Measurements from ENCODE around the gene ZBTB7B. TPM values are rescaled to one million over a fixed set of nuclear protein-coding genes. Genes with fewer than 3 reads are reported as not detected.

ZBTB7B gene
- 10 to 100 TPM; 31.1 to 37.1 (median 34.1) TPM for total RNA-seq (2021; fragmentation: NEBNext Ultra II Directional; extraction: Animal tissue kit (Norgen Biotek cat#: 25700))
- long read RNA-seq, partial matches to known transcripts = 0 of 2 reads
- long read RNA-seq, other reads (novel, unspliced or antisense) = 0 of 2 reads

DNA sequence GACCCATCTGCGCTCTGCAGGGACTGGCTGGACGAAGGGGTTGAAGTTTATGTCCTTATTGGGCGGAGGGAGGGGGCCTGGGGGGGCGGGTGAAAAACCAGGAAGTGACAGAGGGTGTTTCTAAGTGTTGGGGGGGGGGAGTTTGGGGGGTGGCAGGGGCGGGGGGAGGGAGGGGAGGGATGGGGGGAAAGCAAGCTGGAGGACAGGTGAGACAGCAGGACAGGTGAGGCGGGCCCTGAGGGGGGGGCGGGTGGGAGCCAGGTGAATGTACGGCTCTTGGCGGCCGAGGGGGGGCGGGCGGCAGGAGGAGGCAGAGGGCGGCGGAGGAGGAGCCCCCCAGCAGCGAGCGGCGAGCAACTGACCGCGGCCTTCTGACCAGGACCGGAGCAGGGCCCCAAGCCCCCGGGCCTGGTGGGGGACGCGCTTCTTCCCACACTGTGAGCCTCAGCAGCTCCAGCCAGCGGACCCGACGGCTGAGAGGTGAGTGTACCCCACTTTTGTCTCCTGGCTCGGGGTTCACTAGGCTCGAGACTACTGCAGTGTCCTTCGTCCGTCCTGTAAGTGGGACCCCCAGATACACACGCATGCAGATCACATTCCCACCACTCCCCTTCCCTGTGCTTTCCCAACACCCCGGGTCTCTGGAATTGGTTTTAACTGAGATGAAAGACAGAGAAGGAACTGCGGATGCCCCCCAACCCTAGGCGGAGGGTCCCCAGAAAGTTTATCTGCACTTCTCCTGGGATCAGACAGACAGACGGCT, at the start of gene ZBTB7B:
ZBTB7B (plus strand) TSS at position 339 of the 763 bp plus-strand sequence. CDS start 11,859 bp downstream, outside the sequence.
- no peaks in the 10 kb centered on the region; the same call in 1 of the 2 replicates for H3K27me3 Mint-ChIP-seq (ENCODE audit: insufficient read depth)
- no peak for DNase-seq
- no peaks in the 10 kb centered on the region for H3K9me3 Mint-ChIP-seq
- H3K36me3 Mint-ChIP-seq (ENCODE audit: low read depth) = no peaks in the 10 kb centered on the region
- TF ChIP-seq, protein P1, sequence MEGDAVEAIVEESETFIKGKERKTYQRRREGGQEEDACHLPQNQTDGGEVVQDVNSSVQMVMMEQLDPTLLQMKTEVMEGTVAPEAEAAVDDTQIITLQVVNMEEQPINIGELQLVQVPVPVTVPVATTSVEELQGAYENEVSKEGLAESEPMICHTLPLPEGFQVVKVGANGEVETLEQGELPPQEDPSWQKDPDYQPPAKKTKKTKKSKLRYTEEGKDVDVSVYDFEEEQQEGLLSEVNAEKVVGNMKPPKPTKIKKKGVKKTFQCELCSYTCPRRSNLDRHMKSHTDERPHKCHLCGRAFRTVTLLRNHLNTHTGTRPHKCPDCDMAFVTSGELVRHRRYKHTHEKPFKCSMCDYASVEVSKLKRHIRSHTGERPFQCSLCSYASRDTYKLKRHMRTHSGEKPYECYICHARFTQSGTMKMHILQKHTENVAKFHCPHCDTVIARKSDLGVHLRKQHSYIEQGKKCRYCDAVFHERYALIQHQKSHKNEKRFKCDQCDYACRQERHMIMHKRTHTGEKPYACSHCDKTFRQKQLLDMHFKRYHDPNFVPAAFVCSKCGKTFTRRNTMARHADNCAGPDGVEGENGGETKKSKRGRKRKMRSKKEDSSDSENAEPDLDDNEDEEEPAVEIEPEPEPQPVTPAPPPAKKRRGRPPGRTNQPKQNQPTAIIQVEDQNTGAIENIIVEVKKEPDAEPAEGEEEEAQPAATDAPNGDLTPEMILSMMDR (IDR thresholded peaks at IDR 0.05) = no peak
- peak within 1 kb of the TSS; percentile 94 for H3K4me3 Mint-ChIP-seq
- peak within 1 kb of the TSS; percentile 83 for H3K27ac Mint-ChIP-seq
- peaks cover 37% of the 10 kb centered on the region for H3K4me1 Mint-ChIP-seq (ENCODE audit: low read depth)

DNA sequence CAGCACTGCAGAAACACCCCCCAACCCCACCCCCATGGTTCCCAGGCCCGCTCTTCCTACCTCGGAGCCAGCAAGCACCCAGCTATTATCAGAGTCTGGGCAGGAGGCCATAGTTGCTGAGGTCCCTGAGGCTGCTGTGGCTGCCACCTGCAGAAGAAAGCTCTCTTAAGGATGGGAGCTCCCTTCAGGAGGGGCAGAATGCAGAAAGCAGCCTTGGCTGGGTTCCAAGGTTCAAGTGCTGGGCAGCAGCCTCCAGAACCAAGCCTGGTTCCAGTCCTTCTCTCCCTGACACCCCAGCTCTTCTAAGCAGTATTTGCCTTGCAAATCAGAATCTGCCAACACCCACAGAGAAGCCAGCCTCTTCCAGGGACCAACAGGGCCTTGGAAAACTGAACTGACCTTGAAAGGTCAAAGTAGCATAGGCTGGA, 49.0 kb upstream of the ZBTB7B start:
- H3K27me3 Mint-ChIP-seq (ENCODE audit: insufficient read depth) = peaks cover 4% of the 10 kb centered on the region
- TF ChIP-seq, protein P1 (IDR thresholded peaks at IDR 0.05) = no peak
- no peak for DNase-seq
- no peak overlapping the region for H3K4me3 Mint-ChIP-seq
- H3K27ac Mint-ChIP-seq = no peak overlapping the region
- peaks cover 32% of the 10 kb centered on the region for H3K4me1 Mint-ChIP-seq (ENCODE audit: low read depth)
- H3K9me3 Mint-ChIP-seq = no peaks in the 10 kb centered on the region
- H3K36me3 Mint-ChIP-seq (ENCODE audit: low read depth) = no peaks in the 10 kb centered on the region

DNA sequence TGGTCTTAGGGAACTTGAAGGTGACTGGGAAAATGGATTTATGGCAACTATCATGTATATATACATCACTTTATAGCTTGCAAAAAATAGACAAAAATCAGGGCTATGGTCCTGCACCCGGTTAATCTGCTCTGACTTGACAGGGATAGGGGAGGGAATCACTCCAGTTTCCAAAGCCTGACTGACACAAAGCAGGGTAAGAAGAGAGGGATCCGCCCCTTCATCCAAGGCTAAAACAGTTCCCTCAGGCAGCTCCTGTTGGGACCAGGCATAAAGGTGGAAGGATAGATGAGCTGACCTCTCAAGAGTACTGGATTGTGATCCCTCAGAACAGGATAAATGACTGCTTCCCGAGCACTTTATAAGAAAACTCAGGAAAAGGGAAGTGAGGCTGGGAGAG, 48.1 kb upstream of the ZBTB7B start:
- H3K4me3 Mint-ChIP-seq = peak overlapping the region; percentile 95; the same call in 1 of the 2 replicates
- H3K36me3 Mint-ChIP-seq (ENCODE audit: low read depth) = no peaks in the 10 kb centered on the region
- peaks cover 4% of the 10 kb centered on the region for H3K27me3 Mint-ChIP-seq (ENCODE audit: insufficient read depth)
- TF ChIP-seq, protein P1 (IDR thresholded peaks at IDR 0.05) = no peak
- H3K27ac Mint-ChIP-seq = peak overlapping the region; percentile 97
- peaks cover 32% of the 10 kb centered on the region for H3K4me1 Mint-ChIP-seq (ENCODE audit: low read depth)
- no peaks in the 10 kb centered on the region for H3K9me3 Mint-ChIP-seq
- DNase-seq = no peak

DNA sequence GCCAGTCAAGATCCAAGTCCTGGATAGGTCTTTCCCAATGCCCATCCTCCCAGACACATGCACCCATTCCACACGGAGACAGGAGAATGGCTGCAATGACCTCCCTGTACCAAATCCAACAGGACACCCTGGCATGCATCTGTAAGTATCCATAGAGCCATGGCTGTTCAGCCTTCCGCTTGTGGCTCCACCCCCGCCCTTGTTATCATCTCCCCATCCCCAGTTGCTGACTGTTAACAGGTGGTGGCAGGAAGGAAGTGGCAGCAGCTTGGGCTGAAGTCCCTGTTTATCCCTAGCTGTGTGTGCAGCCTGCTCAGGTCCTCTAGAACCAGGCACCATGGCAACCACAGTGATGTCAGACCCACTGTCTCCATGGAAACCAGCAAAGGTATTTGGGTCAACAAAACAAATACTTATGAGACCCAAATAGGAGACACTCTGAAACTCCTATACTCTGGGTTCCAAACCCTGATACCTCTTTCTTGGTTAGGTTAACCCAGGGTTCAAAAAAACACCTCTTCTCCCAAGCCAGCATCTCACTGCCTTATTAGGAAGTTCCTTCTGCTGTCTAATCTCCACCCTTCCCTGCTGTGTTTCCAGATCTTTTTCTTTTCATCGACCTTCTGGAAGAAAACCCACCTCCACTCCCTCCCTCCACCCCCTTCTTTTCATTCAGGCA, 47.4 kb upstream of the ZBTB7B start:
- peak; percentile 86 for DNase-seq
- TF ChIP-seq, protein P1 (IDR thresholded peaks at IDR 0.05) = no peak
- peak overlapping the region; percentile 97 for H3K27ac Mint-ChIP-seq
- no peaks in the 10 kb centered on the region for H3K36me3 Mint-ChIP-seq (ENCODE audit: low read depth)
- peaks cover 32% of the 10 kb centered on the region for H3K4me1 Mint-ChIP-seq (ENCODE audit: low read depth)
- H3K27me3 Mint-ChIP-seq (ENCODE audit: insufficient read depth) = peaks cover 4% of the 10 kb centered on the region
- H3K4me3 Mint-ChIP-seq = peak overlapping the region; percentile 95
- no peaks in the 10 kb centered on the region for H3K9me3 Mint-ChIP-seq

DNA sequence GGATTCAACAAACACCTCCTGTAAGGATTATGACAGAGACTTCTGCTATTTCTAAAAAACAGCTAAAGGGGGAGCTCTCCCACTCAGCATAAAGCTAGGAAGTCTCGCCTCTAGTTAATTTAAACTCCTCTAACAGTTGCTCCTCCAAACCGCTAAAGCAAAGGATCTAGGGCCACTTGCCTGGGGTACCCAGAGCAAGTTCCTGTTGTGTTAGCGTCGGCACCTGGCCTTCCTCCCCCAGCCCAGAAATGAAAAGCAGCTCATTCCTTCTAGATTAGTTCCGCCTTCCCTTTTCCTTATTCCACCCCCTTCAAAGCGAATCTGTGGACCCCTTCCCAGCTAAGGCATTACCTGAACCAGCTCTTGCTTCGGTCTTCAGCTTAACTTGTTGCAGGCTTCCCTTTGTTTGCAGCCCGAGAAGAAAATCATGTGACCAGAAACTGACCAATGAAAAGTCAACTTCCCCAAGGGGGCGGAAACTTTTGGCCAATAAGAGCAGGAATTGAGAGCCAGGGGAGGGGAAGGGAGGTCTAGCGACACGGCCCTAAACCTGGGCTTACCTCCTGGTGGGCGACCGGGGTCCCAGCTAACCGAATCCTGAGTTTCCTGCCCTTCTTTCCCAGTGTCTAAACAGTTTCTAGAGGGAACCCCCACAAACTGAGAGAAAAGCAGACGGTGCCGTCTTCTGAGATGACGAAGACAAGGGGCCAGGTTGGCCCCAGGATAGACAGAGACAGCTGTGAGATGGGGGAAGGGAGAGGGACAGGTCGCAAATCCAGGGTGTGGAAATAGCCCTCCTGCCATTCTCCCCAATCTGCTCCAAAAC, 46.7 kb upstream of the ZBTB7B start, which contains the start of gene PBXIP1:
PBXIP1 (minus strand) TSS at position 382 of the 826 bp plus-strand sequence. CDS start 2,378 bp downstream, outside the sequence.
- H3K36me3 Mint-ChIP-seq (ENCODE audit: low read depth) = no peaks in the 10 kb centered on the region
- peak; percentile 84 for DNase-seq
- H3K4me3 Mint-ChIP-seq = peak within 1 kb of the TSS; percentile 95
- H3K9me3 Mint-ChIP-seq = no peaks in the 10 kb centered on the region
- peaks cover 7% of the 10 kb centered on the region for H3K27me3 Mint-ChIP-seq (ENCODE audit: insufficient read depth)
- peak within 1 kb of the TSS; percentile 97 for H3K27ac Mint-ChIP-seq
- TF ChIP-seq, protein P1 (IDR thresholded peaks at IDR 0.05) = peak; percentile 68
- peaks cover 39% of the 10 kb centered on the region for H3K4me1 Mint-ChIP-seq (ENCODE audit: low read depth)

All from HFFc6 (cell line).